ENCODE results near the gene MTCL3.

Gene MTCL3

DNA sequence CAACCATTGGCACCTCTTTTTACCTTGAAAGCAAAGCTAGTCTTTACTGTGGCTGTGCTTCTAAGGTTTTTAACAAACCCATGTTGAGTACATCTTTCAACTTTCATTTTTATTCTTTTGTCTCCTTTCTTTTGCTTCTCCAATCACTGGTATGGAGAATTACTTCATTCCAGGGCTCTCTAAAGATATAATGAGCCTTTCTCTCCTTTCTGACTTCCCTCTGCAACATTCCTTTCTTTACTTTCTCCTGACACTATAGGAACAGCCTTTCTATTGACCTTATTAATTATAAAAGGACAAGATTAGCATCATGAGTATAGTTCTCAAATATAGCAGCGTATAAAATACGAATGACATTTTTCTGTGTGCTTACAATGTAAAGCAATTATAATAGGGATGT, 36.8 kb downstream of the MTCL3 start:
- intact Hi-C loops (cut with DNase I) = no loop called here
- Histone ChIP-seq H3K9me3 (no peaks in the 10 kb centered on the region), H3K4me1 (peaks cover 0 to 16% (median 0%) of the 10 kb centered on the region in 12 donors), H3K27ac (no peak overlapping the region), H3K36me3 (peaks cover 0 to 4% (median 0%) of the 10 kb centered on the region in 9 donors), H3K4me3 (no peak overlapping the region), H3K27me3 (no peaks in the 10 kb centered on the region)
- 91 to 96% (median 93%) methylated on average over 2 of the region's 2 CpGs for WGBS, 4 donors
- no peak for ATAC-seq
- DNase-seq = no peak
- TF ChIP-seq POLR2A (IDR thresholded peaks at IDR 0.05) (no peak), CTCF (IDR thresholded peaks at IDR 0.05) (no peak)

DNA sequence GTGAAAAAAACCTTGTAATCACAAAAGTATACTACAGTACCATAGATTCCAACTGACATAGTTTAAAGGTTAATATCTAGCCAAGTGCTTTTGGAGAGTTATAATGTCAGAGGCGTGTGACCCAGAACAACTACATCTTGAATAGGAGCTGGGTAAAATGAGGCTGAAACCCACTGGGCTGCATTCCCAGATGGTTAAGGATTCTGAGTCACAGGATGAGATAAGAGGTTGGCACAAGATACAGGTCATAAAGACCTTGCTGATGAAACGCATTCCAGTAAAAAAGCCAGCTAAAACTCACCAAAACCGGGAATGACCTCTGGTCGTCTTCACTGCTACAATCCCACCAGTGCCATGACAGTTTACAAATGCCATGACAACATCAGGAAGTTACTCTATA, 37.5 kb downstream of the MTCL3 start:
- TF ChIP-seq POLR2A (IDR thresholded peaks at IDR 0.05) = no peak
- TF ChIP-seq CTCF (IDR thresholded peaks at IDR 0.05) = no peak
- no peaks in the 10 kb centered on the region for H3K27me3 ChIP-seq
- H3K4me3 ChIP-seq = no peak overlapping the region
- WGBS, 4 donors = 59 to 69% (median 62%) methylated on average over 4 of the region's 4 CpGs
- H3K36me3 ChIP-seq = peaks cover 0 to 4% (median 0%) of the 10 kb centered on the region in 9 donors
- ATAC-seq (no peak), DNase-seq (no peak)
- intact Hi-C loops (cut with DNase I) = no loop called here
- H3K4me1 ChIP-seq = peaks cover 0 to 16% (median 0%) of the 10 kb centered on the region in 12 donors
- no peak overlapping the region for H3K27ac ChIP-seq
- no peaks in the 10 kb centered on the region for H3K9me3 ChIP-seq

DNA sequence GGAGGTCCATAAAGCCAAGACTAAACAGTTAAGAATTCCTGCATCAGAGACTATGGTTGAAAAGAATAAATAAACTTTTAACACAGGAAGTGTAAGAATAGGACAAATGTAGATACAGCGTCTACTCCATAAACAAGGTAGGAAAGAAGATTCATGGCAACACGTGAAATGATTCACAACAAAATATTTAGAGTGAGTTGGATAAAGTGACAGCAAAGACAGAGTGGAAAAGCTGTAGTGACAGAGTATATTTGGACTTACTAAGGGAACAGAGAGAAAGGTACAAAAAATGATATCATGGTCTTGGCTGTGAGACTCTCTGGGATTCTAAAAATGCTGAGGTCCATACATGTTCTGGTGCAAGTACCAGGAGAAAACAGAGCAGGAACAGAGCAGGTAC, 38.0 kb downstream of the MTCL3 start:
- TF ChIP-seq POLR2A (IDR thresholded peaks at IDR 0.05) (no peak), CTCF (IDR thresholded peaks at IDR 0.05) (no peak)
- H3K9me3 ChIP-seq = no peaks in the 10 kb centered on the region
- no peak for ATAC-seq
- no peak overlapping the region for H3K27ac ChIP-seq
- peaks cover 0 to 16% (median 0%) of the 10 kb centered on the region in 12 donors for H3K4me1 ChIP-seq
- H3K27me3 ChIP-seq = no peaks in the 10 kb centered on the region
- H3K4me3 ChIP-seq = no peak overlapping the region
- H3K36me3 ChIP-seq = peaks cover 0 to 4% (median 0%) of the 10 kb centered on the region in 9 donors
- DNase-seq = no peak
- 61 to 77% (median 66%) methylated on average over 2 of the region's 2 CpGs for WGBS, 4 donors
- intact Hi-C loops (cut with DNase I) = no loop called here

DNA sequence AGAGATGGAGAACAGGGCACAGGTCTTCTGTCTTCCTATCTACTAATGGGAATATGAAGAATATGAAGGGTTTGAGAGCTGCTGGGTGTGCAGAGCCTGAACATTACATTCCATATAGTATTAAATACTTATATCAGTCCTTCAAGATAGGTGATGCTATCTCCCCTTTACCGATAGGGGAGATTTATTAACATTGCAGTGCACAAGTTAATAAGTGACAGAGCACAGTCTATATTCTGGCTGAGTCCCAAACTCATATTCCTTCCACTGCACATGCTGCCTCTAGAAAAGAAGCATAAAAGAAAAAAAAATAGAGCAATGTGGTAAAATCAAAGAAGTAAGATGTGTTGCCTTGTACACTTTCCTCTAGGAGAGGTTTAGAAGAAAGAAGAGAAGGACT, 41.5 kb downstream of the MTCL3 start:
- no peak overlapping the region for H3K27ac ChIP-seq
- H3K36me3 ChIP-seq = peaks cover 0 to 14% (median 0%) of the 10 kb centered on the region in 9 donors
- H3K9me3 ChIP-seq = no peaks in the 10 kb centered on the region
- H3K27me3 ChIP-seq = peaks cover 0 to 17% (median 0%) of the 10 kb centered on the region in 9 donors
- intact Hi-C loops (cut with DNase I) = no loop called here
- TF ChIP-seq POLR2A (IDR thresholded peaks at IDR 0.05) = no peak
- no peak for TF ChIP-seq CTCF (IDR thresholded peaks at IDR 0.05)
- no peak overlapping the region for H3K4me3 ChIP-seq
- no peaks in the 10 kb centered on the region for H3K4me1 ChIP-seq
- ATAC-seq (no peak), DNase-seq (no peak)
- WGBS, 4 donors = 91 to 94% (median 91%) methylated on average over 1 of the region's 1 CpG

Data from heart left ventricle (tissue), 16 donors.